Measurements from ENCODE around the gene GLG1. TPM values are rescaled to one million over a fixed set of nuclear protein-coding genes. Genes with fewer than 3 reads are reported as not detected.
"Not testable (repeated sequence)": the region's sequence is repeated elsewhere in the genome, so short reads cannot be mapped to it uniquely, and the experiment has no call there.

GLG1 gene
- total and polyA plus RNA-seq, 5 donors: 46.8 to 109 (median 98.6) TPM

DNA sequence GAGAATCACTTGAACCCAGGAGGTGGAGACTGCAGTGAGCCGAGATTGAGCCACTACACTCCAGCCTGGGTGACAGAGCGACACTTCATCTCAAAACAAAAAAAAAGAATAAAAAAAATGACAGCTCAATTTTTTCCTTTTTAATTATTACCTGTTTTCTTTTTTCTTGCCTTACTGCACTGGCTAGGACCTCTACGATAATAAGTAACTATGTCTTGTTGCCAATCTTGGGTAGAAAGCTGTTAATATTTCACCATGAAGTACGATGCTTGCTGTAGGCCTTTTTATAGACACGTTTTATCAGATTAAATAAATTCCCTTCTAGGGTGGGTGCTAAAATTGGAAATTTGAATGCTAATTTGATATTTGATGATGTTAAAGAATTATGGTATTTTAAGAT, 82.8 kb downstream of the GLG1 start:
- 93% methylated on average over 5 of the region's 5 CpGs for WGBS
- ATAC-seq (no peak), DNase-seq (no peak)
- H3K27ac ChIP-seq (ENCODE audit: low read length): no peak overlapping the region
- H3K4me3 ChIP-seq (ENCODE audit: low read length): no peak overlapping the region
- peaks cover 3% of the 10 kb centered on the region for H3K4me1 ChIP-seq (ENCODE audit: control insufficient read depth, insufficient read depth, low read length)
- no peaks in the 10 kb centered on the region for H3K27me3 ChIP-seq (ENCODE audit: control insufficient read depth, insufficient read depth)
- intact Hi-C loops (cut with DNase I): no loop called here
- H3K9me3 ChIP-seq (ENCODE audit: control insufficient read depth, low read length): no peaks in the 10 kb centered on the region

DNA sequence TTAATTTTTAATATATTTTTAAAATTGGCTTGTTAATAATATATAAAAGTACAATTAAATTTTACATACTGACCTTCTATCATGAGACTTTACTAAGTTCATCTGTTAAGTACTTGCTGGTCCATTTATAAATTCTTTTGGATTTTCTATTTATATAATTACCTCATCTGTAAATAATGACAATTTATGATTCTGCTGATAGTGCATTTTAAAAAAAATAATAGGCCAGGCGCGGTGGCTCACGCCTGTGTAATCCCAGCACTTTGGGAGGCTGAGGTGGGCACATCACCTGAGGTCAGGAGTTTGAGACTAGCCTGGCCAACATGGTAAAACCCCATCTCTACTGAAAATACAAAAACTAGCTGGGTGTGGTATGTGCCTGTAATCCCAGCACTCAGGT, 83.2 kb downstream of the GLG1 start:
- ATAC-seq; H3K27ac ChIP-seq (ENCODE audit: low read length); H3K9me3 ChIP-seq (ENCODE audit: control insufficient read depth, low read length); DNase-seq; H3K27me3 ChIP-seq (ENCODE audit: control insufficient read depth, insufficient read depth); H3K4me1 ChIP-seq (ENCODE audit: control insufficient read depth, insufficient read depth, low read length); intact Hi-C loops (cut with DNase I); H3K4me3 ChIP-seq (ENCODE audit: low read length): not testable (repeated sequence)
- WGBS: 99% methylated on average over 3 of the region's 3 CpGs

- H3K9me3 ChIP-seq (ENCODE audit: control insufficient read depth, low read length): no peaks in the 10 kb centered on the region
- DNase-seq (no peak), ATAC-seq (no peak)
- intact Hi-C loops (cut with DNase I): no loop called here
- no peaks in the 10 kb centered on the region for H3K27me3 ChIP-seq (ENCODE audit: control insufficient read depth, insufficient read depth)
- no peak overlapping the region for H3K27ac ChIP-seq (ENCODE audit: low read length)
- no peak overlapping the region for H3K4me3 ChIP-seq (ENCODE audit: low read length)
- WGBS: 81% methylated on average over 6 of the region's 6 CpGs
- peaks cover 3% of the 10 kb centered on the region for H3K4me1 ChIP-seq (ENCODE audit: control insufficient read depth, insufficient read depth, low read length)
Measured at GRCh38 chr16:74522160-74522559, 84.8 kb downstream of the GLG1 start.

GRCh38 chr16:74521691-74522090, 85.2 kb downstream of the GLG1 start:
- intact Hi-C loops (cut with DNase I): no loop called here
- peak overlapping the region; percentile 6 for H3K27ac ChIP-seq (ENCODE audit: low read length)
- WGBS: 42% methylated on average over 4 of the region's 4 CpGs
- DNase-seq (peak in 1 of 3 donors; percentile 26), ATAC-seq (peak in 1 of 2 donors; percentile 72)
- no peak overlapping the region for H3K4me3 ChIP-seq (ENCODE audit: low read length)
- H3K4me1 ChIP-seq (ENCODE audit: control insufficient read depth, insufficient read depth, low read length): peaks cover 3% of the 10 kb centered on the region
- no peaks in the 10 kb centered on the region for H3K27me3 ChIP-seq (ENCODE audit: control insufficient read depth, insufficient read depth)
- no peaks in the 10 kb centered on the region for H3K9me3 ChIP-seq (ENCODE audit: control insufficient read depth, low read length)

GRCh38 chr16:74518934-74519333, 88.0 kb downstream of the GLG1 start:
- H3K27ac ChIP-seq (ENCODE audit: low read length); ATAC-seq; DNase-seq; intact Hi-C loops (cut with DNase I); H3K4me3 ChIP-seq (ENCODE audit: low read length); H3K4me1 ChIP-seq (ENCODE audit: control insufficient read depth, insufficient read depth, low read length); H3K9me3 ChIP-seq (ENCODE audit: control insufficient read depth, low read length); H3K27me3 ChIP-seq (ENCODE audit: control insufficient read depth, insufficient read depth): not testable (repeated sequence)
- WGBS: 98% methylated on average over 1 of the region's 1 CpG

GRCh38 chr16:74511961-74512360, 95.0 kb downstream of the GLG1 start:
- DNase-seq (no peak), ATAC-seq (no peak)
- H3K4me3 ChIP-seq (ENCODE audit: low read length): no peak overlapping the region
- no peak overlapping the region for H3K27ac ChIP-seq (ENCODE audit: low read length)
- H3K4me1 ChIP-seq (ENCODE audit: control insufficient read depth, insufficient read depth, low read length): no peaks in the 10 kb centered on the region
- intact Hi-C loops (cut with DNase I): no loop called here
- H3K9me3 ChIP-seq (ENCODE audit: control insufficient read depth, low read length): no peaks in the 10 kb centered on the region
- H3K27me3 ChIP-seq (ENCODE audit: control insufficient read depth, insufficient read depth): no peaks in the 10 kb centered on the region
- WGBS: 82% methylated on average over 9 of the region's 9 CpGs

- Histone ChIP-seq H3K4me1 (ENCODE audit: control insufficient read depth, insufficient read depth, low read length) (peaks cover 2% of the 10 kb centered on the region), H3K27ac (ENCODE audit: low read length) (no peak overlapping the region), H3K4me3 (ENCODE audit: low read length) (no peak overlapping the region), H3K27me3 (ENCODE audit: control insufficient read depth, insufficient read depth) (no peaks in the 10 kb centered on the region), H3K9me3 (ENCODE audit: control insufficient read depth, low read length) (no peaks in the 10 kb centered on the region)
- intact Hi-C loops (cut with DNase I): loop anchor here in 1 of 4 donors (10.0 kb wide), 1 partner anchor 100 kb away; the partner anchor contains the start of gene GLG1
- WGBS: 77% methylated on average over 2 of the region's 2 CpGs
- no peak for DNase-seq
- ATAC-seq: no peak
Measured at GRCh38 chr16:74505011-74505410, 101.9 kb downstream of the GLG1 start.

DNA sequence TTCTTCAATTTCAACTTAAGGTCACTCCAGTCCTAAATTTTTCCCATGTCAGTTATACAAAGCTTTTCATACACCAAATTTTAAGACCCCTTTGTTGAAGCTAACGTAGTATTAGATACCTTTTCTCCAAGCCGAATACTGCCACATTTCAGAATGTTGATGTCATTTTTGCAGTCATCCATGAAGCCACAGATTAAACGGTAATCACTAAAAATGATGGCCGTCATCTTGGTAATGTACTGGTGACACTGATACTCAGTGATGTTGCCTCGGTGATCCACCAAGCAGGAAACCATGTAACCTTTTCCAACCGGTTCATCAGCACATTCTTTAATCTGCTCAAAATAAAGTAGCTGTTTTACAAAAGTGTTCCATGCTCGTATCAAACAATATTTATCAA, 103.5 kb downstream of the GLG1 start:
- intact Hi-C loops (cut with DNase I): loop anchor here in 1 of 4 donors (10.0 kb wide), 1 partner anchor 101 kb away; the partner anchor contains the start of gene GLG1
- WGBS: 81% methylated on average over 7 of the region's 7 CpGs
- Histone ChIP-seq H3K4me3 (ENCODE audit: low read length) (no peak overlapping the region), H3K27ac (ENCODE audit: low read length) (no peak overlapping the region), H3K4me1 (ENCODE audit: control insufficient read depth, insufficient read depth, low read length) (peaks cover 2% of the 10 kb centered on the region), H3K9me3 (ENCODE audit: control insufficient read depth, low read length) (no peaks in the 10 kb centered on the region), H3K27me3 (ENCODE audit: control insufficient read depth, insufficient read depth) (no peaks in the 10 kb centered on the region)
- ATAC-seq (no peak), DNase-seq (no peak)

- peak overlapping the region; percentile 70 for H3K27ac ChIP-seq (ENCODE audit: low read length)
- ATAC-seq (peak; percentile 63 to 69), DNase-seq (no peak)
- H3K4me1 ChIP-seq (ENCODE audit: control insufficient read depth, insufficient read depth, low read length): peaks cover 2% of the 10 kb centered on the region
- H3K4me3 ChIP-seq (ENCODE audit: low read length): no peak overlapping the region
- WGBS: 46% methylated on average over 7 of the region's 7 CpGs
- intact Hi-C loops (cut with DNase I): loop anchor here in 1 of 4 donors (10.0 kb wide), 1 partner anchor 103 kb away; the partner anchor contains the start of gene GLG1
- no peaks in the 10 kb centered on the region for H3K27me3 ChIP-seq (ENCODE audit: control insufficient read depth, insufficient read depth)
- no peaks in the 10 kb centered on the region for H3K9me3 ChIP-seq (ENCODE audit: control insufficient read depth, low read length)
Measured at GRCh38 chr16:74501484-74502478, 105.1 kb downstream of the GLG1 start.

- H3K4me3 ChIP-seq (ENCODE audit: low read length): no peak overlapping the region
- DNase-seq: no peak
- no peaks in the 10 kb centered on the region for H3K9me3 ChIP-seq (ENCODE audit: control insufficient read depth, low read length)
- intact Hi-C loops (cut with DNase I): loop anchor here in 1 of 4 donors (10.0 kb wide), 1 partner anchor 104 kb away; the partner anchor contains the start of gene GLG1
- no peaks in the 10 kb centered on the region for H3K27me3 ChIP-seq (ENCODE audit: control insufficient read depth, insufficient read depth)
- 68% methylated on average over 3 of the region's 3 CpGs for WGBS
- peaks cover 2% of the 10 kb centered on the region for H3K4me1 ChIP-seq (ENCODE audit: control insufficient read depth, insufficient read depth, low read length)
- ATAC-seq: no peak
- H3K27ac ChIP-seq (ENCODE audit: low read length): no peak overlapping the region
Measured at GRCh38 chr16:74500907-74501306, 106.0 kb downstream of the GLG1 start.

- H3K4me1 ChIP-seq (ENCODE audit: control insufficient read depth, insufficient read depth, low read length): peaks cover 2% of the 10 kb centered on the region
- H3K27ac ChIP-seq (ENCODE audit: low read length): no peak overlapping the region
- DNase-seq: no peak
- ATAC-seq: no peak
- intact Hi-C loops (cut with DNase I): no loop called here
- H3K4me3 ChIP-seq (ENCODE audit: low read length): no peak overlapping the region
- no peaks in the 10 kb centered on the region for H3K9me3 ChIP-seq (ENCODE audit: control insufficient read depth, low read length)
- H3K27me3 ChIP-seq (ENCODE audit: control insufficient read depth, insufficient read depth): no peaks in the 10 kb centered on the region
Measured at GRCh38 chr16:74499114-74499513, 107.8 kb downstream of the GLG1 start.

Measured in right cardiac atrium (tissue), 5 donors.